ENCODE data around the gene UBE2Q2.

GRCh38 chr15:75864213-75865059 is 21.2 kb downstream of the UBE2Q2 start:
- no peak for TF ChIP-seq POLR2A (IDR thresholded peaks at IDR 0.05)
- no peak for TF ChIP-seq CTCF (IDR thresholded peaks at IDR 0.05)
